Fibroblast of lung (primary cell): ENCODE measurements around the gene TMEM255B.

ENCODE experiments used
- CTCF ChIP-seq, 2 donors: IDR thresholded peaks in 1 of 2; conservative IDR thresholded peaks in 1 of 2; 1 replicate in 1 of 2; 2 replicates in 1 of 2; pipeline ENCODE4 v1.5.1; 2011 to 2012; ENCODE audit warnings: low read length in 2 of 2, control low read depth in 1 of 2, inconsistent platforms in 1 of 2, low read depth in 1 of 2, mild to moderate bottlenecking in 1 of 2
- EZH2 ChIP-seq: IDR thresholded peaks from 2 replicates; pipeline ENCODE4 v1.5.1; 2012; ENCODE audit warnings: low read length, control low read depth, mild to moderate bottlenecking; ENCODE audit errors: missing control alignments

DNA sequence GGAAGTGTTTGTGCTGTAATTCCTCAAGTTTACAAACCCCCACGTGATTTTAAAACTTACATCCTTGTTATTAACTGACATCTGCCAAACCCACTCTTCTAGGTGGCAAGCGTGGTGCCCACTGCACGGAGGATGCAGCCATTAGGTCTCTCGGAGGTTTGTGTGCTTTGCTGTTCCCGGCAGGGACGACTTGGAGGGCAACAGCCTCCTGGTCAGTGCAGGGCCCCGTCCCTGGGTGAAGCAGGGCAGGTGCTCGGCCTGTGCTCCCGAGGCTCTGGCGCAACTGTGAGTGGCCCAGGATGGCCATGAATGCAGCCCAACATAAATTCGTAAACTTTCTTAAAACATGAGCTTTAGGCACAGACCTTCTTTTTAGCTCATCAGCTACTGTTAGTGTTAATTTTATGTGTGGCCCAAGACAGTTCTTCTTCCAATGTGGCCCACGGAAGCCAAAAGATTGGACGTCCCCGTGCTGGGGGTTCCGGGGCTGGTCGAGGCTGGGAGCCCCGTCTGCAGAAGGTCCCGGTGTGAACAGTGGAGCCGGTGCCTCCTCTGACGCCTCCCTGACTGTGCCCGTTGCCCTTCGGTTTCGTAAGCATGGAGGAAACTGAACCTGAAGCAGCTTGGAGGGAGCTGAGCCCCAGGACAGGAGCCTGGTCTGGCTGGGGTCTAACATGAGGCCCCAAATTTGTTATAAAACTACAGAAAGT, 93.0 kb downstream of the TMEM255B start:
- no peak for TF ChIP-seq CTCF (conservative IDR thresholded peaks at IDR 0.05 in 1 of 2, IDR thresholded peaks at IDR 0.05 in 1 of 2; ENCODE audit: low read depth in 1 of 2, low read length in 2 of 2)
- TF ChIP-seq EZH2 = no peak
